Cardiac muscle cell (in vitro differentiated cells and primary cell): ENCODE results near the gene RTN4IP1. TPM values are rescaled to one million over a fixed set of nuclear protein-coding genes. Genes with fewer than 3 reads are reported as not detected.

ENCODE experiments used
- DNase-seq, 2 donors: peaks; one replicate each; pipeline versions ENCODE4 v3.0.0 to v3.0.0-alpha.2; 2010 to 2017; ENCODE audit warnings: low read depth in 1 of 2, low spot score in 1 of 2
- H3K27ac ChIP-seq: fragments of 200-600 bp; sonication (generic); 2 replicates; pipeline ENCODE4 v1.5.1; 2016
- H3K27me3 ChIP-seq: fragments of 200-600 bp; sonication (generic); 2 replicates; pipeline ENCODE4 v1.6.0; 2016; ENCODE audit warnings: control low read depth
- H3K36me3 ChIP-seq: fragments of 200-600 bp; sonication (generic); 2 replicates; pipeline ENCODE4 v1.5.1; 2016; ENCODE audit warnings: control low read depth
- H3K4me1 ChIP-seq: fragments of 200-600 bp; sonication (generic); 2 replicates; pipeline ENCODE4 v1.8.1; 2017; ENCODE audit warnings: low read depth, mild to moderate bottlenecking, mixed run types
- H3K4me3 ChIP-seq: fragments of 200-600 bp; sonication (generic); 2 replicates; pipeline ENCODE4 v1.5.1; 2016; ENCODE audit warnings: mild to moderate bottlenecking
- H3K9me3 ChIP-seq: fragments of 200-600 bp; sonication (generic); 2 replicates; pipeline ENCODE4 v1.5.1; 2017; ENCODE audit warnings: low read depth, mild to moderate bottlenecking, control low read depth
- CTCF ChIP-seq: IDR thresholded peaks from 2 replicates; pipeline ENCODE4 v1.5.1; 2012; ENCODE audit warnings: low read depth, mild to moderate bottlenecking, low read length
- polyA plus RNA-seq: library from polyadenylated mRNA; unstranded; fragments of >200 nt; fragmentation: Nextera tagmentation; extraction: Ambion mirVana; gene quantifications from 2 replicates; pipeline ENCODE4 v1.2.1, GENCODE V29; 2016
- total RNA-seq: library from RNA; depleted of rRNA; stranded (reverse); fragments of >200 nt; gene quantifications from 2 replicates; pipeline ENCODE4 v1.2.3, GENCODE V29; 2016

Gene RTN4IP1
- total and polyA plus RNA-seq, 2 experiments from 2014 or later = 6.8 to 13.9 TPM

- Histone ChIP-seq H3K36me3 (no peaks in the 10 kb centered on the region), H3K4me1 (peaks cover 20% of the 10 kb centered on the region), H3K9me3 (no peaks in the 10 kb centered on the region), H3K27me3 (no peaks in the 10 kb centered on the region), H3K27ac (no peak overlapping the region), H3K4me3 (no peak overlapping the region)
- DNase-seq = no peak
- no peak for TF ChIP-seq CTCF
These were observed 47.8 kb downstream of the RTN4IP1 start for GRCh38 chr6:106581468-106581867.

- no peaks in the 10 kb centered on the region for H3K9me3 ChIP-seq
- TF ChIP-seq CTCF = no peak
- H3K27ac ChIP-seq = no peak overlapping the region
- no peaks in the 10 kb centered on the region for H3K36me3 ChIP-seq
- no peaks in the 10 kb centered on the region for H3K27me3 ChIP-seq
- H3K4me3 ChIP-seq = no peak overlapping the region
- peaks cover 7% of the 10 kb centered on the region for H3K4me1 ChIP-seq
- no peak for DNase-seq
These were observed 50.0 kb downstream of the RTN4IP1 start for GRCh38 chr6:106579281-106579680.

GRCh38 chr6:106574741-106575458 lies 54.4 kb downstream of the RTN4IP1 start:
- Histone ChIP-seq H3K9me3 (no peaks in the 10 kb centered on the region), H3K27ac (no peak overlapping the region), H3K4me1 (no peaks in the 10 kb centered on the region), H3K36me3 (no peaks in the 10 kb centered on the region), H3K4me3 (no peak overlapping the region), H3K27me3 (no peaks in the 10 kb centered on the region)
- TF ChIP-seq CTCF = no peak
- DNase-seq = peak in 1 of 2 donors; percentile 68

GRCh38 chr6:106572875-106573585 lies 56.3 kb downstream of the RTN4IP1 start:
- H3K4me1 ChIP-seq = no peaks in the 10 kb centered on the region
- no peak overlapping the region for H3K27ac ChIP-seq
- no peak for TF ChIP-seq CTCF
- no peaks in the 10 kb centered on the region for H3K27me3 ChIP-seq
- DNase-seq = no peak
- H3K36me3 ChIP-seq = no peaks in the 10 kb centered on the region
- no peak overlapping the region for H3K4me3 ChIP-seq
- H3K9me3 ChIP-seq = no peaks in the 10 kb centered on the region

GRCh38 chr6:106572436-106572835 lies 56.9 kb downstream of the RTN4IP1 start:
- DNase-seq = no peak

More at GRCh38 chr6:106572436-106572835, 56.9 kb downstream of the RTN4IP1 start:
- Histone ChIP-seq H3K27me3 (no peaks in the 10 kb centered on the region), H3K4me1 (no peaks in the 10 kb centered on the region), H3K4me3 (no peak overlapping the region), H3K36me3 (no peaks in the 10 kb centered on the region), H3K9me3 (no peaks in the 10 kb centered on the region), H3K27ac (no peak overlapping the region)
- TF ChIP-seq CTCF = no peak
